K562 (cell line): ENCODE results near the gene CD70. TPM values are rescaled to one million over a fixed set of nuclear protein-coding genes. Genes with fewer than 3 reads are reported as not detected.
A peak's percentile ranks its signal among the peaks of the same experiment; 100 is the strongest.

Source experiments
- ATAC-seq: fragments of 200-7000 bp; cut with Tn5 transposase; 3 replicates; pipeline ENCODE4 v1.9.1; 2020; ENCODE audit warnings: moderate library complexity
- BruUV-seq: library from RNA; stranded (reverse); fragments of 400-500 nt; replicated peaks from 2 replicates; lab custom pipeline; 2021; lab: Mats Ljungman, UMichigan
- CTCF ChIA-PET: fragments of 300-600 bp; formaldehyde crosslinking; extraction: SDS; loops from one replicate; lab custom pipeline; 2021; ENCODE audit warnings: low intra/inter-chr PET ratio; lab: Yijun Ruan, JAX
- POLR2A ChIA-PET: fragments of 300-600, 350-650 bp; sonication (Branson Sonifier 250); formaldehyde crosslinking; extraction: SDS; loops from one replicate; lab custom pipeline; 2021; ENCODE audit warnings: antibody characterized with exemption, inconsistent platforms; lab: Yijun Ruan, JAX
- DNase-seq, 4 experiments: peaks; one replicate each; pipeline versions ENCODE4 v3.0.0 to v3.0.0-alpha.2; 2011 to 2018; ENCODE audit warnings: low spot score in 3 of 4, mixed read lengths in 3 of 4; ENCODE audit errors: extremely low read depth in 1 of 4
- FAIRE-seq: peaks from 2 replicates; lab custom pipeline; 2011; peaks lifted over from hg19 to GRCh38; lab: Jason Lieb, UNC
- H2AFZ ChIP-seq: 2 replicates; pipeline ENCODE4 v1.6.0; 2011; ENCODE audit warnings: low read depth, low read length, control low read depth, inconsistent platforms
- H3K27ac ChIP-seq: fragments of 200-600 bp; 3 replicates; pipeline ENCODE4 v1.8.0; 2011; ENCODE audit warnings: low read depth, mild to moderate bottlenecking, control low read depth, inconsistent platforms, low read length, moderate library complexity, mixed read lengths; ENCODE audit errors: extremely low read depth
- H3K27me3 ChIP-seq, 2 experiments: fragments of 300-600 bp in 1 of 2; 2 replicates in 1 of 2; 3 replicates in 1 of 2; pipeline versions ENCODE4 v1.6.0 to v1.8.0; 2011; ENCODE audit warnings: inconsistent platforms in 2 of 2, low read length in 2 of 2, mild to moderate bottlenecking in 1 of 2, mixed read lengths in 1 of 2, moderate library complexity in 1 of 2; ENCODE audit not compliant: control insufficient read depth in 2 of 2, insufficient read depth in 2 of 2
- H3K36me3 ChIP-seq: fragments of 300-600 bp; 3 replicates; pipeline ENCODE4 v1.8.0; 2011; ENCODE audit warnings: mild to moderate bottlenecking, low read length, inconsistent platforms; ENCODE audit not compliant: control insufficient read depth, insufficient read depth
- H3K4me1 ChIP-seq, 2 experiments: fragments of 200-600 bp in 1 of 2; replicated peaks in 1 of 2; 2 replicates in 1 of 2; 3 replicates in 1 of 2; pipeline versions ENCODE4 v1.5.1 to v1.8.0; 2011; ENCODE audit warnings: inconsistent platforms in 2 of 2, low read length in 2 of 2, mild to moderate bottlenecking in 1 of 2, mixed read lengths in 1 of 2, moderate library complexity in 1 of 2; ENCODE audit not compliant: control insufficient read depth in 2 of 2, insufficient read depth in 2 of 2
- H3K4me2 ChIP-seq: 2 replicates; pipeline ENCODE4 v1.6.1; 2011; ENCODE audit warnings: low read length, control low read depth, inconsistent platforms, mixed read lengths; ENCODE audit not compliant: insufficient read depth
- H3K4me3 ChIP-seq: fragments of 200-600 bp; sonication (generic), shearing (Covaris generic); 2 replicates; pipeline ENCODE4 v1.5.1; 2016; ENCODE audit warnings: control low read depth, inconsistent platforms
- H3K79me2 ChIP-seq: fragments of 200-600 bp; 3 replicates; pipeline ENCODE4 v1.8.0; 2011; ENCODE audit warnings: low read length, inconsistent platforms; ENCODE audit not compliant: control insufficient read depth, insufficient read depth
- H3K9ac ChIP-seq, 2 experiments: 2 replicates each; pipeline versions ENCODE4 v1.6.0 to v1.6.1; 2011; ENCODE audit warnings: low read depth in 2 of 2, low read length in 2 of 2, control low read depth in 1 of 2, inconsistent platforms in 1 of 2, mild to moderate bottlenecking in 1 of 2, mixed read lengths in 1 of 2; ENCODE audit not compliant: insufficient read depth in 1 of 2
- H3K9me1 ChIP-seq: one replicate; pipeline ENCODE4 v1.6.0; 2011; ENCODE audit warnings: inconsistent platforms, mild to moderate bottlenecking, low read length, moderate library complexity; ENCODE audit not compliant: control insufficient read depth, insufficient read depth
- H3K9me3 ChIP-seq: replicated peaks from 2 replicates; pipeline ENCODE4 v1.5.1; 2011; ENCODE audit warnings: low read depth, low read length, inconsistent platforms; ENCODE audit not compliant: control insufficient read depth, insufficient read depth
- H4K20me1 ChIP-seq: replicated peaks from 2 replicates; pipeline ENCODE4 v1.6.1; 2011; ENCODE audit warnings: low read length, inconsistent platforms, mixed read lengths; ENCODE audit not compliant: control insufficient read depth, insufficient read depth
- ARID1B ChIP-seq: fragments of 450-650 bp; IDR thresholded peaks from 2 replicates; pipeline ENCODE4 v1.6.1; 2016; ENCODE audit warnings: antibody characterized with exemption, mild to moderate bottlenecking, inconsistent platforms
- FOXM1 ChIP-seq, 2 experiments: fragments of 450-650 bp in 1 of 2; sonication (generic) in 1 of 2; formaldehyde crosslinking in 1 of 2; IDR thresholded peaks; 2 replicates each; pipeline versions ENCODE4 v1.6.1 to v1.9.0; 2017 to 2022; ENCODE audit warnings: low read depth in 2 of 2, mild to moderate bottlenecking in 2 of 2, missing genetic modification reagents in 1 of 2, moderate library complexity in 1 of 2
- HMGN3 ChIP-seq: IDR thresholded peaks from 2 replicates; pipeline ENCODE4 v1.6.1; 2011; ENCODE audit warnings: borderline replicate concordance, low read depth, mild to moderate bottlenecking, mixed read lengths, low read length; ENCODE audit not compliant: insufficient read length; ENCODE audit errors: extremely low read depth
- MTA1 ChIP-seq: fragments of 450-650 bp; IDR thresholded peaks from 2 replicates; pipeline ENCODE4 v1.6.1; 2017; ENCODE audit warnings: borderline replicate concordance
- MYBL2 ChIP-seq, 2 experiments: fragments of 450-650 bp in 1 of 2; sonication (generic) in 1 of 2; formaldehyde crosslinking in 1 of 2; IDR thresholded peaks; 2 replicates each; pipeline versions ENCODE4 v1.6.1 to v1.8.1; 2017 to 2022; ENCODE audit warnings: borderline replicate concordance in 1 of 2, inconsistent platforms in 1 of 2, low read depth in 1 of 2, mild to moderate bottlenecking in 1 of 2, missing genetic modification reagents in 1 of 2, moderate library complexity in 1 of 2
- RBFOX2 ChIP-seq: fragments of 200-400 bp; formaldehyde crosslinking; IDR thresholded peaks from 2 replicates; pipeline ENCODE4 v1.6.1; 2017; ENCODE audit warnings: low read depth, mild to moderate bottlenecking, low read length, moderate library complexity
- YBX1 ChIP-seq: fragments of 450-650 bp; IDR thresholded peaks from 2 replicates; pipeline ENCODE4 v1.7.1; 2016; ENCODE audit warnings: mild to moderate bottlenecking
- ZBED1 ChIP-seq: IDR thresholded peaks from 2 replicates; pipeline ENCODE4 v1.6.1; 2014
- ZBTB2 ChIP-seq: fragments of 450-650 bp; IDR thresholded peaks from 2 replicates; pipeline ENCODE4 v1.6.1; 2016; ENCODE audit warnings: antibody characterized with exemption
- ZNF24 ChIP-seq: fragments of 450-650 bp; IDR thresholded peaks from 2 replicates; pipeline ENCODE4 v1.6.1; 2016
- ZNF311 ChIP-seq: fragments of 250-450 bp; sonication (Bioruptor Pico); IDR thresholded peaks from 2 replicates; pipeline ENCODE4 v1.4.0; 2020; ENCODE audit warnings: mild to moderate bottlenecking, moderate library complexity
- ZNF668 ChIP-seq: fragments of 250-450 bp; sonication (Bioruptor Pico); IDR thresholded peaks from 2 replicates; pipeline ENCODE4 v1.8.0; 2022; ENCODE audit warnings: mild to moderate bottlenecking, inconsistent platforms
- WGBS: fragments of 100-300 bp; shearing (Covaris generic); methylation state at CpG from one replicate; pipeline ENCODE4 v1.1.6; 2016; ENCODE audit warnings: low coverage, mixed read lengths; ENCODE audit not compliant: insufficient coverage; ENCODE audit errors: missing lambda C conversion rate; 5-methylcytosine and 5-hydroxymethylcytosine counted together
- in situ Hi-C: fragments of 300-500 bp; cut with MboI; formaldehyde crosslinking; loops from 4 replicates; pipeline ENCODE4 v1.15.0; 2018; ENCODE audit warnings: inconsistent platforms, mixed read lengths
- intact Hi-C: fragments of 100-400 bp; cut with micrococcal nuclease; formaldehyde crosslinking; loops from 2 replicates; pipeline ENCODE4 v1.14.2; 2022
- polyA plus RNA-seq, 8 experiments: library from polyadenylated mRNA; depleted of rRNA in 4 of 8; stranded (reverse) in 5 of 8; unstranded in 3 of 8; fragments of >200 nt; fragmentation: Nextera tagmentation in 2 of 8; fragmentation: Illumina TruSeq in 1 of 8; extraction: Ambion mirVana in 2 of 8; extraction: Trizol in 1 of 8; gene quantifications; 2 replicates each; pipeline versions ENCODE4 v1.2.1 to v1.2.3, GENCODE V29; 2011 to 2014; ENCODE audit warnings: inconsistent platforms in 1 of 8, missing spikeins in 1 of 8
- total RNA-seq, 7 experiments: library from RNA; depleted of rRNA in 6 of 7; stranded (reverse); fragments of >200 nt in 6 of 7; fragmentation: Illumina TruSeq in 2 of 7; extraction: Trizol in 2 of 7; gene quantifications; 2 replicates each; pipeline versions ENCODE4 v1.2.1 to v1.2.3, GENCODE V29; 2011 to 2021; ENCODE audit warnings: low replicate concordance in 1 of 7
- TF ChIP-seq, protein P1 (sequence below): fragments of 250-450 bp; sonication (Bioruptor Pico); IDR thresholded peaks from 2 replicates; pipeline ENCODE4 v1.8.0; 2021; ENCODE audit warnings: mild to moderate bottlenecking, moderate library complexity
- TF ChIP-seq, protein P2 (sequence below): IDR thresholded peaks from 2 replicates; pipeline ENCODE4 v1.6.1; 2016; ENCODE audit warnings: missing genetic modification characterization, missing compliant biosample characterization
- TF ChIP-seq, protein P3 (sequence below), 2 experiments: fragments of 450-650 bp; IDR thresholded peaks; 2 replicates each; pipeline ENCODE4 v1.6.1; 2016

CD70 gene
- total and polyA plus RNA-seq, 9 of the 15 experiments (the other 6 are each of a cell fraction or from before 2014, with no cell fraction given) = 0.06 to 0.58 (median 0.33) TPM; not detected in 4

DNA sequence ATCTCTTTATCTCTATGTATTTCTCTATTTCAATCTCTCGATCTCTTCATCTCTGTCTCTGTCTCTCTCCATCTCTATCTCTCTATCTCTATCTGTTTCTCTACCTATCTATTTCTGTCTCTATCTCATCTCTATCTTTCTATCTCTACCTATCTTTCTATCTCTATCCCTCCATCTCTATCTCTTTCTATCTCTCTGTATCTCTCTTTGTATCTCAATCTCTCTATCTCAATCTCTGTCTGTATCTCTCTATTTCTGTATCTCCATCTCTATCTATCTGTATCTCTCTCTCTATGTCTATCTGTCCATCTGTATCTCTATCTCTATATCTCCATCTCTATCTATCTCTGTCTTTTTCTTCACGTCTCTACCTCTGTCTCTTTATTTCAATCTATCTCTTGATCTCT lies 34.9 kb downstream of the CD70 start:
- CTCF ChIA-PET = no interaction called here
- H3K4me3 ChIP-seq = no peak overlapping the region
- no peak for FAIRE-seq
- no peak overlapping the region for H3K27ac ChIP-seq
- in situ Hi-C loops = no loop called here
- no peaks in the 10 kb centered on the region for H4K20me1 ChIP-seq
- WGBS = 12% methylated on average over 2 of the region's 2 CpGs
- peaks cover 0 to 4% of the 10 kb centered on the region in 2 experiments; a peak in 2 of 5 replicates for H3K27me3 ChIP-seq
- H3K9me1 ChIP-seq = no peaks in the 10 kb centered on the region
- no peaks in the 10 kb centered on the region for H3K9me3 ChIP-seq
- no peak for DNase-seq
- no peaks in the 10 kb centered on the region for H3K36me3 ChIP-seq
- no peak for ATAC-seq
- H2AFZ ChIP-seq = no peak overlapping the region
- H3K4me2 ChIP-seq = no peak overlapping the region
- intact Hi-C loops = no loop called here
- no peaks in the 10 kb centered on the region for H3K79me2 ChIP-seq
- H3K9ac ChIP-seq = no peak overlapping the region
- POLR2A ChIA-PET = interaction anchor here (1.2 kb wide), 1 partner anchor 20 kb away, joined by 3 read pairs; no protein-coding TSS in a partner anchor
- BruUV-seq = no TSS peak
- H3K4me1 ChIP-seq = peaks cover 0 to 17% of the 10 kb centered on the region in 2 experiments; a peak in 3 of 5 replicates
- TF ChIP-seq FOXM1 (IDR thresholded peaks at IDR 0.05; ENCODE audit: low read depth) (no peak), FOXM1 (CRISPR knock-in tag; IDR thresholded peaks at IDR 0.05; ENCODE audit: low read depth) (no peak), MTA1 (0 out of 2 replicates have a peak, but pooled peaks have one; percentile 60), MYBL2 (IDR thresholded peaks at IDR 0.05; ENCODE audit: low read depth) (0 out of 2 replicates have a peak, but pooled peaks have one; percentile 10), MYBL2 (CRISPR knock-in tag; IDR thresholded peaks at IDR 0.05; ENCODE audit: borderline replicate concordance) (no peak), ZNF311 (no peak), YBX1 (peak; percentile 66; the same call in 1 of the 2 replicates), RBFOX2 (no peak), ZBTB2 (0 out of 2 replicates have a peak, but pooled peaks have one; percentile 20), ARID1B (peak; percentile 22; the same call in 1 of the 2 replicates), ZBED1 (no peak), ZNF668 (CRISPR knock-in tag) (no peak), HMGN3 (no peak), ZNF24 (no peak)
- TF ChIP-seq, protein P1, sequence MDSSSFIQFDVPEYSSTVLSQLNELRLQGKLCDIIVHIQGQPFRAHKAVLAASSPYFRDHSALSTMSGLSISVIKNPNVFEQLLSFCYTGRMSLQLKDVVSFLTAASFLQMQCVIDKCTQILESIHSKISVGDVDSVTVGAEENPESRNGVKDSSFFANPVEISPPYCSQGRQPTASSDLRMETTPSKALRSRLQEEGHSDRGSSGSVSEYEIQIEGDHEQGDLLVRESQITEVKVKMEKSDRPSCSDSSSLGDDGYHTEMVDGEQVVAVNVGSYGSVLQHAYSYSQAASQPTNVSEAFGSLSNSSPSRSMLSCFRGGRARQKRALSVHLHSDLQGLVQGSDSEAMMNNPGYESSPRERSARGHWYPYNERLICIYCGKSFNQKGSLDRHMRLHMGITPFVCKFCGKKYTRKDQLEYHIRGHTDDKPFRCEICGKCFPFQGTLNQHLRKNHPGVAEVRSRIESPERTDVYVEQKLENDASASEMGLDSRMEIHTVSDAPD (CRISPR knock-in tag) = no peak
- TF ChIP-seq, protein P2, sequence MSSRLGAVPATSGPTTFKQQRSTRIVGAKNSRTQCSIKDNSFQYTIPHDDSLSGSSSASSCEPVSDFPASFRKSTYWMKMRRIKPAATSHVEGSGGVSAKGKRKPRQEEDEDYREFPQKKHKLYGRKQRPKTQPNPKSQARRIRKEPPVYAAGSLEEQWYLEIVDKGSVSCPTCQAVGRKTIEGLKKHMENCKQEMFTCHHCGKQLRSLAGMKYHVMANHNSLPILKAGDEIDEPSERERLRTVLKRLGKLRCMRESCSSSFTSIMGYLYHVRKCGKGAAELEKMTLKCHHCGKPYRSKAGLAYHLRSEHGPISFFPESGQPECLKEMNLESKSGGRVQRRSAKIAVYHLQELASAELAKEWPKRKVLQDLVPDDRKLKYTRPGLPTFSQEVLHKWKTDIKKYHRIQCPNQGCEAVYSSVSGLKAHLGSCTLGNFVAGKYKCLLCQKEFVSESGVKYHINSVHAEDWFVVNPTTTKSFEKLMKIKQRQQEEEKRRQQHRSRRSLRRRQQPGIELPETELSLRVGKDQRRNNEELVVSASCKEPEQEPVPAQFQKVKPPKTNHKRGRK (tag) = peak; percentile 88
- TF ChIP-seq, protein P3, sequence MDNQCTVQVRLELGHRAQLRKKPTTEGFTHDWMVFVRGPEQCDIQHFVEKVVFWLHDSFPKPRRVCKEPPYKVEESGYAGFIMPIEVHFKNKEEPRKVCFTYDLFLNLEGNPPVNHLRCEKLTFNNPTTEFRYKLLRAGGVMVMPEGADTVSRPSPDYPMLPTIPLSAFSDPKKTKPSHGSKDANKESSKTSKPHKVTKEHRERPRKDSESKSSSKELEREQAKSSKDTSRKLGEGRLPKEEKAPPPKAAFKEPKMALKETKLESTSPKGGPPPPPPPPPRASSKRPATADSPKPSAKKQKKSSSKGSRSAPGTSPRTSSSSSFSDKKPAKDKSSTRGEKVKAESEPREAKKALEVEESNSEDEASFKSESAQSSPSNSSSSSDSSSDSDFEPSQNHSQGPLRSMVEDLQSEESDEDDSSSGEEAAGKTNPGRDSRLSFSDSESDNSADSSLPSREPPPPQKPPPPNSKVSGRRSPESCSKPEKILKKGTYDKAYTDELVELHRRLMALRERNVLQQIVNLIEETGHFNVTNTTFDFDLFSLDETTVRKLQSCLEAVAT (IDR thresholded peaks at IDR 0.05) = 0 out of 4 replicates have a peak, but pooled peaks have one; percentile 10 to 23
